Type B pancreatic cell (in vitro differentiated cells): Measurements from ENCODE around the gene ADCY4. TPM values are rescaled to one million over a fixed set of nuclear protein-coding genes. Genes with fewer than 3 reads are reported as not detected.

ENCODE experiments used
- DNase-seq: peaks from one replicate; pipeline ENCODE4 v3.0.0; 2021; ENCODE audit warnings: mixed read lengths; ENCODE audit not compliant: unreplicated experiment; ENCODE audit errors: extremely low spot score
- H3K27ac Mint-ChIP-seq: 2 replicates; pipeline ENCODE4 v1.8.0; 2021; ENCODE audit warnings: mild to moderate bottlenecking, mixed read lengths
- H3K27me3 Mint-ChIP-seq: 2 replicates; pipeline ENCODE4 v1.8.0; 2021; ENCODE audit warnings: mixed read lengths
- H3K36me3 Mint-ChIP-seq: 2 replicates; pipeline ENCODE4 v1.8.0; 2021; ENCODE audit warnings: mixed read lengths
- H3K4me1 Mint-ChIP-seq: one replicate; pipeline ENCODE4 v1.8.0; 2021; ENCODE audit warnings: mixed read lengths; ENCODE audit not compliant: unreplicated experiment
- H3K4me3 Mint-ChIP-seq: 2 replicates; pipeline ENCODE4 v1.8.0; 2021; ENCODE audit warnings: mild to moderate bottlenecking, mixed read lengths
- H3K9me3 Mint-ChIP-seq: 2 replicates; pipeline ENCODE4 v1.8.0; 2021; ENCODE audit warnings: mixed read lengths
- CTCF ChIP-seq: fragments of 200-600 bp; sonication (generic); conservative IDR thresholded peaks from 2 replicates; pipeline ENCODE4 v1.5.0; 2021; ENCODE audit warnings: antibody characterized with exemption, mild to moderate bottlenecking
- total RNA-seq: library from RNA; stranded (reverse); gene quantifications from 2 replicates; pipeline ENCODE4 v1.2.1, GENCODE V29; 2021; ENCODE audit warnings: low replicate concordance

Gene ADCY4
- total RNA-seq, 1 donor from 2014 or later, result 2.5 TPM

DNA sequence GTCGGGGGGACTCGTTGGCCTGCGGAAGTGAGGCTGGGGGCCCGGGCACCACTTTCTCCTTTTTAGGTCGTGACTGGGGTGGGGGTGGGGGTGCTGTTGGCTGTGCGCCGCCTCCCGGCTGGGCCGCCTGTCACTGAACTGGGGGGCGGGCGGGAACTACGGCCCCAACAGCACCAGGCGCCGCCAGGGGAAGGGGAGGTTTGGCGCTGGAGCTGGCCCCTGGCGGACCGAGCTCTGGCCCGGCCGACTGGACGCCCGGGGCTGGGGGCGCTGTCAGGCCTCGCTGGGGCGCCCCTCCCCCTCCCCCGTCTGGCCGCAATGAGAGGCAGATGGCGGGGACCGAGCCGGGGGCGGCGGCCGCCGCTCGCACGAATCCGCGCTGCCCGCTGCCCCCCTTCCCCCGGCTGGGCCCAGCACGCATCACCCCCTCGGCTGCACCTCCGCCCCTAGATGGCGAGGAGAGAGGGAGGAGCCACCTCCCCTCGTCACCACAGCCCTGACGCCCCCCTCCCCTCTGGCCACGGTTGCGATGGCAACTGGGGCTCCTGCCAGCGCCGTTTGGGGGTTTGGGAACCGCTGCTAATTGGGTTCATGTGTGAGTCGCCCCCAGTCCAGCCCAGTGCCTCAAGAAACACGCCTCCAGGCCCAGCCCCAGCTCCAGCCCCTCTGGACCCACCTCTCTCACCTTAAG is 33.8 kb upstream of the ADCY4 start:
- peaks cover 19% of the 10 kb centered on the region for H3K4me1 Mint-ChIP-seq
- peak; percentile 28 for TF ChIP-seq CTCF
- no peaks in the 10 kb centered on the region for H3K36me3 Mint-ChIP-seq
- DNase-seq, result peak; percentile 82
- H3K27ac Mint-ChIP-seq, result peak overlapping the region; percentile 99
- H3K27me3 Mint-ChIP-seq, result no peaks in the 10 kb centered on the region
- H3K9me3 Mint-ChIP-seq, result no peaks in the 10 kb centered on the region
- H3K4me3 Mint-ChIP-seq, result peak overlapping the region; percentile 95

- peak overlapping the region; percentile 99 for H3K27ac Mint-ChIP-seq
- H3K36me3 Mint-ChIP-seq, result no peaks in the 10 kb centered on the region
- TF ChIP-seq CTCF, result no peak
- peak; percentile 78 for DNase-seq
- H3K4me1 Mint-ChIP-seq, result peaks cover 19% of the 10 kb centered on the region
- no peaks in the 10 kb centered on the region for H3K27me3 Mint-ChIP-seq
- peak overlapping the region; percentile 95 for H3K4me3 Mint-ChIP-seq
- no peaks in the 10 kb centered on the region for H3K9me3 Mint-ChIP-seq
Measured at GRCh38 chr14:24368212-24368561, 33.3 kb upstream of the ADCY4 start.

DNA sequence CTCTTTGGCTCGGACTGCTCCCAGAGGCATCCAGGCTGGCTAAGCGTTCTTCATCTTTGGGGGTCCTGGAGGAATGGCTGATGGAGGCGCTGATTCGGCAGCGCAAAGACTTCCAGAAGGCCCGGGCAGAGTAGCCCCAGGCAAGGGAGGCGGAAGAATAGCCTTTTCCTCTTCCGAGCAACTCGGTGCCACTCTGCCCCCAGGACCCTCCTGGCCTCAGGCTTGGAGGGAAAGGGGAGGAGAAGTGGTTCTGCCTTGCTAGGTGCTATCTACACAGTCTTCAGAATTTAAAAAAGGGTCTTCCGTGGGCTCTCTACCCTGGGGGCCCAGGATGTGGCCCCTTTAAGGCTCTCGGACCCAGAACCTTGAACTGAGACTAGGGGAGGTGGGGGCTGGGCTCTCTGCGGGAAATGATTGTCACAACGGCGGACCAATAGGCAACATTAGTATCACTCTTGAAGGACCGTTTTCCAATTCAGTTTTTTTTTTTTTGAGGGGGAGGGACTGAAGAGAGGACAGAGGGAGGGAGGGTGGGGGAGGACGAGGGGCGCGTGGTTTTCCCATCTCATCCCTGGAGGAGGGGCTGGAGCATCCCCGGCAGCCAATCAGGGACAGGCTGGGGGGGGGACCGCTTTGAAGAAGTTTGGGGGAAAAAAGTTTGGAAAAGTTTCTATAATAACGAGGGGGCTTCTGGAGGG is 32.8 kb upstream of the ADCY4 start, which contains the start of gene NFATC4:
Gene NFATC4 (plus strand): TSS at position 671 of the 698 bp plus-strand sequence. CDS start 157 bp downstream, outside the sequence.
- TF ChIP-seq CTCF, result no peak
- Mint-ChIP-seq H3K4me1 (peaks cover 19% of the 10 kb centered on the region), H3K9me3 (no peaks in the 10 kb centered on the region), H3K36me3 (no peaks in the 10 kb centered on the region), H3K27me3 (no peaks in the 10 kb centered on the region), H3K27ac (peak within 1 kb of the TSS; percentile 99), H3K4me3 (peak within 1 kb of the TSS; percentile 95)
- DNase-seq, result peak; percentile 80

- Mint-ChIP-seq H3K4me3 (peak overlapping the region; percentile 95), H3K4me1 (peaks cover 19% of the 10 kb centered on the region), H3K27me3 (peaks cover 3% of the 10 kb centered on the region), H3K36me3 (no peaks in the 10 kb centered on the region), H3K9me3 (no peaks in the 10 kb centered on the region), H3K27ac (peak overlapping the region; percentile 99)
- no peak for TF ChIP-seq CTCF
- DNase-seq, result peak; percentile 91
Measured at GRCh38 chr14:24366721-24367513, 32.0 kb upstream of the ADCY4 start.

DNA sequence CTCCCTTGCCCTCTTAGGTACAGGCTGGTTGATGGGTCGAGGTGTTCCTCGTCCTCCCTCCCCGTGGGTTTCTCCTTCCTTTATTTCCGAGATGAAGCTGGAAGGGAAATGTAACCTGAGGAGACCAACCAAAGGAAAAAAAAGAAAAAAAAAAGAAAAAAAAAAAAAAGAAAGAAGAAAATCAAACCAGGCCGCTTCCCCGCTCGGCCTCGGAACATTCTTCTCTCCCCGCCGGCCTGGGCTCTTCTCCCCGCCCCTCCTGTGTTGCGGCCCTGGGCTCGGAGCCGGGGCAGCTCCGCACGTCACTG is 31.5 kb upstream of the ADCY4 start:
- peak overlapping the region; percentile 99 for H3K27ac Mint-ChIP-seq
- TF ChIP-seq CTCF, result no peak

More for the DNA sequence above, 31.5 kb upstream of the ADCY4 start:
- Mint-ChIP-seq H3K4me1 (peaks cover 19% of the 10 kb centered on the region), H3K27me3 (peaks cover 9% of the 10 kb centered on the region), H3K36me3 (no peaks in the 10 kb centered on the region), H3K9me3 (no peaks in the 10 kb centered on the region), H3K4me3 (peak overlapping the region; percentile 95)
- DNase-seq, result no peak
